Effector memory CD4-positive, alpha-beta T cell (primary cell): Measurements from ENCODE around the gene RASD2.

Experiments used
- DNase-seq, 3 donors: peaks; one replicate each; pipeline ENCODE4 v3.0.0-alpha.2; 2020
- H3K27ac ChIP-seq: 2 replicates; pipeline ENCODE4 v1.7.0; 2013; ENCODE audit warnings: mild to moderate bottlenecking, low read length, moderate library complexity; ENCODE audit not compliant: insufficient read depth, poor library complexity, severe bottlenecking
- H3K27me3 ChIP-seq: replicated peaks from 2 replicates; pipeline ENCODE4 v1.7.0; 2013; ENCODE audit warnings: mild to moderate bottlenecking, low read length; ENCODE audit not compliant: insufficient read depth, control insufficient read depth, poor library complexity, severe bottlenecking
- H3K36me3 ChIP-seq: 2 replicates; pipeline ENCODE4 v1.7.0; 2013; ENCODE audit warnings: mild to moderate bottlenecking, low read length, moderate library complexity; ENCODE audit not compliant: control insufficient read depth, insufficient read depth
- H3K4me1 ChIP-seq: 2 replicates; pipeline ENCODE4 v1.7.0; 2013; ENCODE audit warnings: low read length, mild to moderate bottlenecking; ENCODE audit not compliant: control insufficient read depth, insufficient read depth, poor library complexity, severe bottlenecking
- H3K4me3 ChIP-seq: 2 replicates; pipeline ENCODE4 v1.7.0; 2013; ENCODE audit warnings: low read length, low read depth, mild to moderate bottlenecking; ENCODE audit not compliant: insufficient read depth, poor library complexity, severe bottlenecking
- H3K9me3 ChIP-seq: 2 replicates; pipeline ENCODE4 v1.7.0; 2013; ENCODE audit warnings: mild to moderate bottlenecking, low read length, moderate library complexity; ENCODE audit not compliant: control insufficient read depth

Gene RASD2

DNA sequence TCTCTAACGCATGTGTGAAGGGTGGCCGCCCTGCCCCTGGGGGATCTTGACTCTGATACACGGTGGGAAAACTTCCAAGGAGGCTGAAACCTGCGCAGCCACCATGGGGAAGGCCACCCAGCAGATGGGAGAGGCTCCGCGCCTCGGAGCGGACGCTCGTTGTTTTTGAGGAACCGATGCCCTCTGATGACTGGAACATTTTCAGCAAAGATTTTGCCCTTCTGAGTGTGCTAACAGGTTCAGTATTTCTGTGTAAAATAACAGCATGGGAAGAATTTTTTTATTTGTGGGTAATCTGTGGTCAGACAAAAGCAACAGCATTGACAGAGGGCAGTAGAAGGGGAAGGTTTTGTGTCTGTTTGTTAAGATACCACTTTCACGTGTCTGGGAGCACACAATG lies 59.8 kb downstream of the RASD2 start:
- Histone ChIP-seq H3K4me3 (no peak overlapping the region), H3K27me3 (no peaks in the 10 kb centered on the region), H3K4me1 (no peaks in the 10 kb centered on the region), H3K9me3 (no peaks in the 10 kb centered on the region), H3K36me3 (no peaks in the 10 kb centered on the region), H3K27ac (no peak overlapping the region)
- no peak for DNase-seq

GRCh38 chr22:35601013-35601580 lies 60.5 kb downstream of the RASD2 start:
- Histone ChIP-seq H3K27me3 (no peaks in the 10 kb centered on the region), H3K27ac (no peak overlapping the region), H3K4me1 (no peaks in the 10 kb centered on the region), H3K9me3 (no peaks in the 10 kb centered on the region), H3K4me3 (no peak overlapping the region), H3K36me3 (no peaks in the 10 kb centered on the region)
- no peak for DNase-seq

DNA sequence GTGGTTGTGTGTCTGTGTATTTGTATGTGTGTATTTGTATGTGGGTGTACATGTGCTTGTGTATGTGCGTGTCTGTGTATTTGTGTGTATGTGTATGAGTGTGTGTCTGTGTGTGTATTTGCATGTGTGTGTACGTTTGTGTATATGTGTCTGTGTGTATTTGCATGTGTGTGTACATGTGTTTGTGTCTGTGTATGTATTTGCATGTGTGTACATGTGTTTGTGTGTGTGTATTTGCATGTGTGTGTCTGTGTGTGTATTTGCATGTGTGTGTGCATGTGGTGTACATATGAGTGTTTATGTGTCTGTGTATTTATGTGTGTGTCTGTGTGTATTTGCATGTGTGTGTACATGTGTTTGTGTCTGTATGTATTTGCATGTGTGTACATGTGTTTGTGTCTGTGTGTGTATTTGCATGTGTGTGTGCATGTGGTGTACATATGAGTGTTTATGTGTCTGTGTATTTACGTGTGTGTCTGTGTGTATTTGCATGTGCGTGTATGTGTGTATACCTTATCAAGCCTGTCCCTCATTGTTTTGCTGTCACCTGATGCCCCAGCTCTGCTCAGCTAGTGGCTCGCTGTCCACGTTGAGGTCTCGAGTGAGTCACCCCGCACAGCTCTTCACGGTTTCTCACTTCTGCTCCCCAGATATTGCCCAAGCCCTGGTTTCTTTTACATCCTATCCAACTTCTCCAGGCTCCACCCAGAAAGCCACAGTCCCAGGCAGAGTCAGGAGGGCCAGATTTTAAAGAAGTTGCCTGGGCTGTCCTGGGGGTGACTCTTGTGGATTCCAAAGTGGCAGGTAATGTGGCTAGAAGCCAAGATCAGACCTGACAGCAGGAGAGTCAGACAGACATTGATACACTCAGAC lies 61.3 kb downstream of the RASD2 start:
- no peak for DNase-seq
- H3K9me3 ChIP-seq, result no peaks in the 10 kb centered on the region
- no peaks in the 10 kb centered on the region for H3K36me3 ChIP-seq
- no peak overlapping the region for H3K27ac ChIP-seq
- H3K27me3 ChIP-seq, result no peaks in the 10 kb centered on the region
- no peak overlapping the region for H3K4me3 ChIP-seq
- no peaks in the 10 kb centered on the region for H3K4me1 ChIP-seq
